Right lobe of liver (tissue), 4 donors: ENCODE data around the gene ADORA1.

Experiments
- CTCF ChIP-seq, 4 donors: fragments of 200-600 bp in 3 of 4; fragments of 450-650 bp in 1 of 4; IDR thresholded peaks; one replicate each; pipeline versions ENCODE4 v1.5.1 to v1.8.0; 2016 to 2022; ENCODE audit warnings: antibody characterized with exemption in 4 of 4, mild to moderate bottlenecking in 2 of 4
- POLR2A ChIP-seq: fragments of 450-650 bp; IDR thresholded peaks from one replicate; pipeline ENCODE4 v1.6.1; 2017; ENCODE audit warnings: antibody characterized with exemption, mild to moderate bottlenecking
- donor health status: DM: no; HTN: no; CAD: no.
- donor health status: DM: no; HTN: no; CAD: no.
- donor health status: DM: no; HTN: yes; CAD: no.

- TF ChIP-seq CTCF (IDR thresholded peaks at IDR 0.05) (no peak), POLR2A (no peak)
Observed at GRCh38 chr1:203130358-203130985, 2.9 kb downstream of the ADORA1 start.
